ENCODE measurements around the gene HMGB1.
A peak's percentile ranks its signal among the peaks of the same experiment; 100 is the strongest.

HMGB1 gene

GRCh38 chr13:30410705-30411125 lies 55.0 kb downstream of the HMGB1 start:
- DNase-seq (ENCODE audit: extremely low spot score) = no peak
- no peak for TF ChIP-seq CTCF (IDR thresholded peaks at IDR 0.05; ENCODE audit: control extremely low read depth, extremely low read depth, low read depth, missing control alignments)
- POLR2A ChIA-PET = no interaction called here
- CTCF ChIA-PET = interaction anchor here (1.7 kb wide), 1 partner anchor 10 kb away, joined by 5 read pairs; no protein-coding TSS in a partner anchor

GRCh38 chr13:30409886-30410704 lies 55.6 kb downstream of the HMGB1 start:
- ChIA-PET CTCF (interaction anchor here (1.0 to 1.7 kb wide), 2 partner anchors 9 to 11 kb away, joined by 3 to 5 read pairs; no protein-coding TSS in a partner anchor), POLR2A (no interaction called here)
- DNase-seq (ENCODE audit: extremely low spot score) = no peak
- no peak for TF ChIP-seq CTCF (IDR thresholded peaks at IDR 0.05; ENCODE audit: control extremely low read depth, extremely low read depth, low read depth, missing control alignments)

GRCh38 chr13:30408319-30409101 lies 57.2 kb downstream of the HMGB1 start:
- peak; percentile 92 for DNase-seq (ENCODE audit: extremely low spot score)
- peak; percentile 82 for TF ChIP-seq CTCF (IDR thresholded peaks at IDR 0.05; ENCODE audit: control extremely low read depth, extremely low read depth, low read depth, missing control alignments)
- CTCF ChIA-PET = interaction anchor here (0.7 to 4.0 kb wide), 20 partner anchors 11 to 395 kb away, joined by 3 to 25 read pairs (median 4); partner anchors contain the start of genes KATNAL1 and UBE2L5
- POLR2A ChIA-PET = no interaction called here

GRCh38 chr13:30406779-30407416 lies 58.8 kb downstream of the HMGB1 start:
- TF ChIP-seq CTCF (IDR thresholded peaks at IDR 0.05; ENCODE audit: control extremely low read depth, extremely low read depth, low read depth, missing control alignments) = no peak
- CTCF ChIA-PET = interaction anchor here (0.7 to 4.0 kb wide), 12 partner anchors 12 to 396 kb away, joined by 3 to 25 read pairs (median 4); no protein-coding TSS in a partner anchor
- POLR2A ChIA-PET = interaction anchor here (1.2 kb wide), 1 partner anchor 35 kb away, joined by 3 read pairs; no protein-coding TSS in a partner anchor
- no peak for DNase-seq (ENCODE audit: extremely low spot score)

Measured in GM10248 (cell line).